ENCODE results near the gene RALGAPA1. TPM values are rescaled to one million over a fixed set of nuclear protein-coding genes. Genes with fewer than 3 reads are reported as not detected.
A peak's percentile ranks its signal among the peaks of the same experiment; 100 is the strongest.

RALGAPA1 gene
- total and polyA plus RNA-seq, 2 of the 13 experiments (the other 11 are each of a cell fraction or from before 2014, with no cell fraction given): 65.0 to 89.2 TPM

- TF ChIP-seq ZHX1 (CRISPR knock-in tag; IDR thresholded peaks at IDR 0.05; ENCODE audit: low read depth) (no peak), ZNF552 (CRISPR knock-in tag; IDR thresholded peaks at IDR 0.05; ENCODE audit: borderline replicate concordance) (no peak), CREBL2 (CRISPR knock-in tag; IDR thresholded peaks at IDR 0.05; ENCODE audit: borderline replicate concordance) (no peak), BRCA1 (CRISPR knock-in tag; IDR thresholded peaks at IDR 0.05) (peak; percentile 42; the same call in 1 of the 2 replicates), ZNF121 (CRISPR knock-in tag; IDR thresholded peaks at IDR 0.05) (no peak), ZNF20 (CRISPR knock-in tag; IDR thresholded peaks at IDR 0.05) (no peak), ZNF670 (CRISPR knock-in tag; IDR thresholded peaks at IDR 0.05; ENCODE audit: borderline replicate concordance) (0 out of 2 replicates have a peak, but pooled peaks have one; percentile 26), ZNF263 (CRISPR knock-in tag; IDR thresholded peaks at IDR 0.05) (no peak), ZNF597 (CRISPR knock-in tag; IDR thresholded peaks at IDR 0.05) (no peak), SRY (CRISPR knock-in tag; IDR thresholded peaks at IDR 0.05) (no peak), NONO (IDR thresholded peaks at IDR 0.05) (no peak), NONO (CRISPR knock-in tag; conservative IDR thresholded peaks at IDR 0.05) (no peak), FOXJ3 (CRISPR knock-in tag; IDR thresholded peaks at IDR 0.05; ENCODE audit: borderline replicate concordance) (no peak), ZNF225 (CRISPR knock-in tag; IDR thresholded peaks at IDR 0.05) (no peak), TOE1 (CRISPR knock-in tag; IDR thresholded peaks at IDR 0.05) (no peak), TBX3 (IDR thresholded peaks at IDR 0.05; ENCODE audit: borderline replicate concordance) (no peak), GPN1 (CRISPR knock-in tag; IDR thresholded peaks at IDR 0.05; ENCODE audit: borderline replicate concordance) (no peak), ZNF484 (CRISPR knock-in tag; IDR thresholded peaks at IDR 0.05; ENCODE audit: borderline replicate concordance, low read depth) (no peak), ZNF18 (CRISPR knock-in tag; IDR thresholded peaks at IDR 0.05; ENCODE audit: insufficient replicate concordance) (no peak), ARNT2 (CRISPR knock-in tag; IDR thresholded peaks at IDR 0.05; ENCODE audit: low read depth) (no peak), ZNF124 (CRISPR knock-in tag; IDR thresholded peaks at IDR 0.05) (0 out of 2 replicates have a peak, but pooled peaks have one; percentile 50), ATF5 (CRISPR knock-in tag; IDR thresholded peaks at IDR 0.05; ENCODE audit: low read depth) (no peak)
Observed at GRCh38 chr14:35687335-35687939, 121.7 kb downstream of the RALGAPA1 start (continued).
